ENCODE results near the gene OR9G1. TPM values are rescaled to one million over a fixed set of nuclear protein-coding genes. Genes with fewer than 3 reads are reported as not detected.

OR9G1 gene
- total and polyA plus RNA-seq, 2 of the 13 experiments (the other 11 are each of a cell fraction or from before 2014, with no cell fraction given) = not detected

GRCh38 chr11:56716379-56716854, 17.5 kb downstream of the OR9G1 start:
- no peak overlapping the region for H3K27ac ChIP-seq (ENCODE audit: extremely low read length, insufficient read depth, low read length)
- no peaks in the 10 kb centered on the region for H4K20me1 ChIP-seq (ENCODE audit: insufficient read depth, low read length)
- FAIRE-seq (no peak), DNase-seq (ENCODE audit: low spot score) (no peak), ATAC-seq (no peak)
- no peak overlapping the region for H3K9ac ChIP-seq (ENCODE audit: insufficient read depth, low read depth, low read length)
- in situ Hi-C loops (cut with HindIII; ENCODE audit: extremely low pct_ligation_motif_present, low pct_unique_long_range_greater_than_20kb) = no loop called here
- intact Hi-C loops (cut with micrococcal nuclease; ENCODE audit: unreplicated experiment) = no loop called here
- no peak overlapping the region for H2AFZ ChIP-seq (ENCODE audit: low read length)
- no peaks in the 10 kb centered on the region for H3K27me3 ChIP-seq (ENCODE audit: control insufficient read depth in 1 of 2, insufficient read depth in 2 of 2, low read length in 2 of 2)
- H3K36me3 ChIP-seq (replicated peaks in 1 of 2; ENCODE audit: control insufficient read depth in 1 of 2, insufficient read depth in 2 of 2, low read length in 2 of 2) = no peaks in the 10 kb centered on the region
- CTCF ChIA-PET (ENCODE audit: low intra/inter-chr PET ratio, low total read pairs) = no interaction called here
- no peak overlapping the region for H3K4me3 ChIP-seq (replicated peaks in 1 of 3; ENCODE audit: insufficient read depth in 1 of 3, low read depth in 2 of 3, low read length in 3 of 3)
- WGBS (ENCODE audit: low lambda C conversion rate) = 22% methylated on average over 6 of the region's 6 CpGs
- no TSS peak for BruUV-seq (replicated peaks)
- POLR2A ChIA-PET = no interaction called here
- H3K79me2 ChIP-seq (ENCODE audit: insufficient read depth, low read length) = no peaks in the 10 kb centered on the region
- no peaks in the 10 kb centered on the region for H3K9me3 ChIP-seq (ENCODE audit: low read length)
- H3K4me2 ChIP-seq (ENCODE audit: low read depth, low read length) = no peak overlapping the region
- no peak for TF ChIP-seq HOXD1 (CRISPR knock-in tag; IDR thresholded peaks at IDR 0.05)
- TF ChIP-seq KMT2A (CRISPR knock-in tag; IDR thresholded peaks at IDR 0.05) = no peak
- no peak for TF ChIP-seq CCAR2 (optimal IDR thresholded peaks at IDR 0.05; ENCODE audit: low read depth, low read length)
- no peak for TF ChIP-seq RAD21 (CRISPR knock-in tag; IDR thresholded peaks at IDR 0.05)
- no peak for TF ChIP-seq ZNF329 (CRISPR knock-in tag; IDR thresholded peaks at IDR 0.05; ENCODE audit: low read depth)
- TF ChIP-seq ZNF724P (CRISPR knock-in tag; IDR thresholded peaks at IDR 0.05; ENCODE audit: borderline replicate concordance) = no peak
- no peak for TF ChIP-seq SATB2 (CRISPR knock-in tag; IDR thresholded peaks at IDR 0.05)
- TF ChIP-seq ZBTB20 (CRISPR knock-in tag; IDR thresholded peaks at IDR 0.05; ENCODE audit: borderline replicate concordance, low read depth) = no peak
- TF ChIP-seq SNAPC5 (CRISPR knock-in tag; IDR thresholded peaks at IDR 0.05; ENCODE audit: borderline replicate concordance) = no peak
- TF ChIP-seq ZNF577 (CRISPR knock-in tag; IDR thresholded peaks at IDR 0.05; ENCODE audit: borderline replicate concordance, low read depth) = no peak
- TF ChIP-seq, protein P1, sequence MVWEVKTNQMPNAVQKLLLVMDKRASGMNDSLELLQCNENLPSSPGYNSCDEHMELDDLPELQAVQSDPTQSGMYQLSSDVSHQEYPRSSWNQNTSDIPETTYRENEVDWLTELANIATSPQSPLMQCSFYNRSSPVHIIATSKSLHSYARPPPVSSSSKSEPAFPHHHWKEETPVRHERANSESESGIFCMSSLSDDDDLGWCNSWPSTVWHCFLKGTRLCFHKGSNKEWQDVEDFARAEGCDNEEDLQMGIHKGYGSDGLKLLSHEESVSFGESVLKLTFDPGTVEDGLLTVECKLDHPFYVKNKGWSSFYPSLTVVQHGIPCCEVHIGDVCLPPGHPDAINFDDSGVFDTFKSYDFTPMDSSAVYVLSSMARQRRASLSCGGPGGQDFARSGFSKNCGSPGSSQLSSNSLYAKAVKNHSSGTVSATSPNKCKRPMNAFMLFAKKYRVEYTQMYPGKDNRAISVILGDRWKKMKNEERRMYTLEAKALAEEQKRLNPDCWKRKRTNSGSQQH (CRISPR knock-in tag; IDR thresholded peaks at IDR 0.05; ENCODE audit: low read depth) = no peak
- no peak for TF ChIP-seq SCMH1 (CRISPR knock-in tag; IDR thresholded peaks at IDR 0.05; ENCODE audit: borderline replicate concordance)
- no peak for TF ChIP-seq PPARG (CRISPR knock-in tag; conservative IDR thresholded peaks at IDR 0.05)
- TF ChIP-seq KDM4B (CRISPR knock-in tag; IDR thresholded peaks at IDR 0.05) = no peak
- TF ChIP-seq MZF1 (CRISPR knock-in tag; IDR thresholded peaks at IDR 0.05; ENCODE audit: borderline replicate concordance) = no peak
- no peak for TF ChIP-seq TGIF2 (CRISPR knock-in tag; IDR thresholded peaks at IDR 0.05)
- TF ChIP-seq SP1 (IDR thresholded peaks at IDR 0.05) = no peak
- no peak for TF ChIP-seq SP1 (CRISPR knock-in tag; IDR thresholded peaks at IDR 0.05)
- no peak for TF ChIP-seq DBP (CRISPR knock-in tag; IDR thresholded peaks at IDR 0.05; ENCODE audit: not compliant biosample characterization)
- TF ChIP-seq SMAD1 (CRISPR knock-in tag; IDR thresholded peaks at IDR 0.05; ENCODE audit: borderline replicate concordance, low read depth) = no peak
- no peak for TF ChIP-seq SRSF9 (IDR thresholded peaks at IDR 0.05; ENCODE audit: borderline replicate concordance, insufficient read depth, low read depth, low read length, poor library complexity, severe bottlenecking)
- H3K4me1 ChIP-seq (ENCODE audit: insufficient read depth, low read length) = no peaks in the 10 kb centered on the region

Data from HepG2 (cell line).